MV-4-11 (cell line): ENCODE results near the gene EXOC4.

Source experiments
- DNase-seq: peaks from one replicate; lab custom pipeline; 2025; lab: John Stamatoyannopoulos, UW

The EXOC4 gene

DNA sequence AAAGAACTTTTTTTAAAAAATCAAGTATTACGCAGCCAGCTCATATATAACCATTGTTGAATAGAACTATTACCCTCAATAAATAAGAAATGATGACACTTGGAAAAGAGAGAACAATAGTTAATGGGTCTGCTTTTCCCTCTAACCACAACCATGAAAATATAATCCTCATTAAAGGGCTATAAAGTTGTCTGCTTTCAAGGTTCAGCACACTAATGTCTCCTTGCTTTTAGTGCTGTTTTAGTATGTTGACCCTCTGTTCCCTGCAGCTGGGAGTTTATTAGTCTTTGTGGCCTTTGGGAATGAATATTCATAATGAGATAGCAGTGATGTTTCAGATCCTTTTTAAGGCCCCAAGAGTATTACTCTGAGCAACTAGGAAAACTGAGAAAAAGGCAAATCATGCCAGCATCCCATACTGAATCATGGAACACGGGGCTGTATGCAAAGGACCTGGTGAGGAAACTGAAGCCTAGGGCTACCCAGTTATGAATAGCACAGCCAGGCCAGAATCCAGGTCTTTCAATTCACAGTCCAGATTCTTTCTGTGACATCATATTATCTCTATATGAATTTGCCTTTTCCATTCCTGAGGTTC lies 542.3 kb downstream of the EXOC4 start:
- no peak for DNase-seq

DNA sequence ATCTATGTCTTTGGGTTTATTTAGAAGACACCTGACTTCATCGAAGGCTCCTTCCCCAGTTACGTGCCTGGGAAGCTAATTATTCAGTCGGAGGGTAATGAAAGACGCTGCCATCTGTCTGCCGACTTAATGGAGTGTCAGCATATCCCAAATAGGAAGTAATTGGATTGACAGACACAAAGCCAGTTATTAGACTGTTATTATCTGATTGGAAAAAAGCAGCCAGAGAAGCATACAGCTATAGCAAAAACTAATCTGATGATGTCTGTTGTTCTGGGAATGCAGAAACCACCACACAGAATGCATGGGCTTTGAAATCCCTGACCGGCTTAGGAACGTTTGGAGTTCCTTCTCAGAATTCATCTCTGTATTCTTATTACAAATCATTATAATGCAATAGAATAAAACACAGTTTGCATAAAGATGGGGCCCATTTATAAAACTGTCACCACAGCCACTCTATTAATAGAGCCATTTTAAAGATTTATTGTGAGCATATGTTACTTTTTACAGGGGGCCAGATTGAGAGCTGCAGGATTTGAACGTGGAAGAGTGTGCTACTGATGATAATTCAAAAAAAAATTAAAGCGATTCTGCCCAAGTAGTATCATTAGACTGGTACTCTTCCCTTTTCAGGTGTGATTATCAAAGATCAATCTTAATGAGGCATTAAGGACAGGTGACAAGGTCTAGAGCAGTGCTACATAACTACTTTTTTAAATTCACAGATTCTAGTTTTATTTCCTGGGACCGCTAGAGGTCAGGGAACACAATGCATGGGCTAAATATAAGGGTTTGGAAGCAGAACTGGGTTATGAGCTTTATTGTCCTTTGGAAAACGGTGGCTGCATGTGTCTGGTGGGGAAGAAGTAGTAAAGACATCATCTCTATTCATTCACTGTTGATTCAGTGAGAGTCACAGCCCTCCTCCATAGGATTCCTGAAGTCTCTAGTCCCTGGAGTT lies 544.2 kb downstream of the EXOC4 start:
- DNase-seq: no peak

DNA sequence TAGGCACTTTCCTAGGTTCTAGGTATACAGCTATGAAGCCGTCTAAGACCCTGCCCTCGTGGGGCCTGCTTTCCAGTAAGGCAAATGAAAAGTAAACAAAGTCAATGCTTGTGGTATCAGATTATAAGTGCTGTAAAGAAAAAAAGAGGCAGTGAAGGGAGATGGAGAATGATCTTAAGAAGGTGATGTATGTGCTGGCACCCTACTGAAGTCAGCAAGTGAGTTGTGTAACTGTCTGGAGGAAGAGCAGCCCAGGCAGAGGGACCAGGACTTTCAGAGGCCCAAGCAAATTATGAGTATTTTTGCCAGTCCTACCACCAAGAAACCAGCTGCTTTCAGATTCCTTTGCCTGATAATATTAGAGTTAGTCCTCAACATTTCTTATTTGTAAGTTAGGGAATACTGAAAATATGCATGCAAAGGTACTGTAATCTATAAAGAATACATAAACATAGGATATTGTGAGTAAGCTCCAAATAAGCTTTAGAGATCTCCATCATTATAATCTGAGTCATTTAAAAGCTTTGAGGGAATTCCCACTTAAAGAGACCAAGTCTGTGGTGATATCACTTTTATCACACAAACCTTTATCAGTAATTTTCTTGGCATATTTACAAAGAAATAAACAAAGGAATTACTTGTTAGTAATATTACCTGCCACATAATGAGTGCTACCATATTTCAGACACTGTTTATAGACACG lies 545.1 kb downstream of the EXOC4 start:
- DNase-seq: no peak

- no peak for DNase-seq
These were observed 548.5 kb downstream of the EXOC4 start for GRCh38 chr7:133801341-133801740.

- DNase-seq: no peak
These were observed 551.2 kb downstream of the EXOC4 start for GRCh38 chr7:133804127-133804526.

GRCh38 chr7:133805426-133805825 lies 552.5 kb downstream of the EXOC4 start:
- no peak for DNase-seq

GRCh38 chr7:133807624-133808492 lies 555.0 kb downstream of the EXOC4 start:
- no peak for DNase-seq

- no peak for DNase-seq
These were observed 555.6 kb downstream of the EXOC4 start for GRCh38 chr7:133808493-133808866.

- no peak for DNase-seq
These were observed 560.0 kb downstream of the EXOC4 start for GRCh38 chr7:133812877-133813276.

GRCh38 chr7:133815611-133816210 lies 562.8 kb downstream of the EXOC4 start:
- DNase-seq: no peak

- no peak for DNase-seq
These were observed 566.8 kb downstream of the EXOC4 start for GRCh38 chr7:133819695-133820094.

DNA sequence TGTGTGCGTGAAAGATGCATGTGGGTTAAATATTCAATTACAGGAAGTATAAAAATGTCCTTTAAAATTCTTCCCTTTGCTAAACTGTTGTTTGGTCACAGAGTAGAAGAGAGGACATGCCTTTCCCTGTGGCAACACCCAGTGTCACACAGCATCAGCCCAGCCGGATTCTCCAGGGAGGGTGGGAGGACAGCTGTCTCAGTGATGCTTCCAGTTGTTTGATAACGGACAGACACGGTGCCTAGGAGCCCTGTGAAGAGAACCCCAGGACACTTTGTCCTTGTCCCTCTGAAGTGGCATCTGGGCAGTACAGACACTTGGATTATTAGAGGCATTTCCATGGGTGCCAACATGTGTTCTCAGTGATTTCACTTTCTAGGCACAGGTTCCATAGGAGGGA lies 567.7 kb downstream of the EXOC4 start:
- no peak for DNase-seq

- DNase-seq: no peak
These were observed 568.3 kb downstream of the EXOC4 start for GRCh38 chr7:133821171-133821570.

DNA sequence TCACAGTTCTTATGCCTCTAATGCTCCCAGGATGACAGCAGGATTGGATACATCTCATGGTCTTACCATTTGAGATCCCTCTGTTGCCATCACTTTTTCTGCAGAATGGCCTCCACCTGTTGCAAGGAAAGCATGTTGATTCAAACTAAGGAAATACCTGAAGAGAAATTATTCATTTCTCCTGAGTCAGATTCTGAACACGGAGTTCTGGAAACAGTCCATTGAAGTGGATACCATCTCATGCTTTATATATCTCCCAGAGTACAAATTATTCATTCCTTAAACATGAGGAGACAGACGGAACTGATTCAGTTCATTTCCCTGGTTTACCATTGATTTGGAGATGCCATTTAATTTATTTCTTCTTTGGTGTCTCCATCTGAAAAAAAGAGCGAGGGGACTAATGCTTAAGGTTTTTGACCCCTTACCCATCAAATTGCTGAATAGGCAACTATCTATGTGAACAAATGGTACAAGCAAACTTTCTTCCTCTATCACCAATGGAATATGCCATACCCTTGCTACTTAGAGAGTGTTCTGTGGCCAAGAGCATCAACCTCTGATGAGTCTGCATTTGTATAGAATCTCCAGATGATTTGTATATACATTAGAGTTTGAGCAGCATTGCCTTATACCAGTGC lies 569.2 kb downstream of the EXOC4 start:
- no peak for DNase-seq

GRCh38 chr7:133822868-133823552 lies 570.1 kb downstream of the EXOC4 start:
- DNase-seq: no peak

- no peak for DNase-seq
These were observed 571.3 kb downstream of the EXOC4 start for GRCh38 chr7:133824132-133824531.

- DNase-seq: no peak
These were observed 575.1 kb downstream of the EXOC4 start for GRCh38 chr7:133827707-133828623.

DNA sequence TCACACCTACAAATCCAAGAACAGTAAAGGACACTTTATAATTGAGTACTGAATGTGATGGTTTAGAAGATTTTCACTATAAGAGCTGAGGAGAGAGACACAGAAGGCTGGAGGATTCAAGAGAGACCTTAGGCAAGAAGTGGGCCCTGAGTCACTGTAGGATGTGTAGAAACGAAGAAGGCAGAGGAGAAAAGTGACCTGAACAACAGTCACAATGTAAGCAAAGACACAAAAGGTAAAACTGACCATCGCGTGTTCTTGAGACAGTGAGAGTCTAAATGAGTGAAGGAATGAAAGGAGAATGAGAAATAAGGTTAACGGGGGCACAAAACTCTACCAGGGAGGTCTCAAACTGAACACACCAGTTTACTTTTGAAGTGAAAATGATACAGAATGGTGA lies 576.0 kb downstream of the EXOC4 start:
- DNase-seq: no peak

- no peak for DNase-seq
These were observed 576.5 kb downstream of the EXOC4 start for GRCh38 chr7:133829336-133829897.
